CD14-positive monocyte (primary cell): ENCODE data around the gene SRRT. TPM values are rescaled to one million over a fixed set of nuclear protein-coding genes. Genes with fewer than 3 reads are reported as not detected.
"Not testable (repeated sequence)": the region's sequence is repeated elsewhere in the genome, so short reads cannot be mapped to it uniquely, and the experiment has no call there.

Experiments
- DNase-seq, 3 donors: peaks; one replicate each; pipeline ENCODE4 v3.0.0-alpha.2; 2011 to 2022
- H2AFZ ChIP-seq: 2 replicates; pipeline ENCODE4 v1.6.0; 2012; ENCODE audit warnings: mild to moderate bottlenecking, low read depth, low read length, inconsistent platforms; ENCODE audit not compliant: insufficient read depth, poor library complexity, severe bottlenecking
- H3K27ac ChIP-seq, 2 donors: 1 replicate in 1 of 2; 2 replicates in 1 of 2; pipeline ENCODE4 v1.5.1; 2012 to 2013; ENCODE audit warnings: low read length in 2 of 2, control low read depth in 1 of 2, inconsistent platforms in 1 of 2, low read depth in 1 of 2, mild to moderate bottlenecking in 1 of 2
- H3K27me3 ChIP-seq, 2 donors: one replicate each; pipeline versions ENCODE4 v1.6.0 to v1.6.1; 2011 to 2013; ENCODE audit warnings: low read length in 2 of 2; ENCODE audit not compliant: control insufficient read depth in 2 of 2, insufficient read depth in 2 of 2
- H3K36me3 ChIP-seq, 2 donors: replicated peaks in 1 of 2; 1 replicate in 1 of 2; 2 replicates in 1 of 2; pipeline versions ENCODE4 v1.5.1 to v1.6.1; 2012 to 2013; ENCODE audit warnings: low read length in 2 of 2, control low read depth in 1 of 2, inconsistent platforms in 1 of 2, mild to moderate bottlenecking in 1 of 2; ENCODE audit not compliant: insufficient read depth in 2 of 2, control insufficient read depth in 1 of 2
- H3K4me1 ChIP-seq, 2 donors: 1 replicate in 1 of 2; 2 replicates in 1 of 2; pipeline versions ENCODE4 v1.5.1 to v1.6.1; 2012 to 2013; ENCODE audit warnings: low read length in 2 of 2, control low read depth in 1 of 2, inconsistent platforms in 1 of 2, mild to moderate bottlenecking in 1 of 2, moderate library complexity in 1 of 2; ENCODE audit not compliant: insufficient read depth in 2 of 2, control insufficient read depth in 1 of 2
- H3K4me2 ChIP-seq: replicated peaks from 2 replicates; pipeline ENCODE3; 2012; ENCODE audit warnings: low read length, moderate library complexity, mild to moderate bottlenecking; ENCODE audit not compliant: poor library complexity, severe bottlenecking; ENCODE audit errors: extremely low read depth
- H3K4me3 ChIP-seq, 3 experiments: fragments of 200-600 bp in 1 of 3; sonication (generic) in 1 of 3; replicated peaks in 1 of 3; 1 replicate in 2 of 3; 2 replicates in 1 of 3; pipeline ENCODE4 v1.5.1; 2011 to 2013; ENCODE audit warnings: low read length in 3 of 3, mild to moderate bottlenecking in 3 of 3, control low read depth in 2 of 3, low read depth in 2 of 3, inconsistent platforms in 1 of 3, moderate library complexity in 1 of 3
- H3K79me2 ChIP-seq: 2 replicates; pipeline ENCODE4 v1.6.0; 2012; ENCODE audit warnings: mild to moderate bottlenecking, control low read depth, inconsistent platforms, low read length, moderate library complexity; ENCODE audit not compliant: insufficient read depth
- H3K9ac ChIP-seq: 2 replicates; pipeline ENCODE4 v1.6.0; 2017; ENCODE audit warnings: low read length, mild to moderate bottlenecking; ENCODE audit not compliant: insufficient read depth, poor library complexity, severe bottlenecking
- H3K9me3 ChIP-seq, 2 donors: replicated peaks in 1 of 2; 1 replicate in 1 of 2; 2 replicates in 1 of 2; pipeline versions ENCODE4 v1.5.1 to v1.6.1; 2012 to 2013; ENCODE audit warnings: low read length in 2 of 2, control low read depth in 1 of 2; ENCODE audit not compliant: control insufficient read depth in 1 of 2, insufficient read depth in 1 of 2
- H4K20me1 ChIP-seq: 2 replicates; pipeline ENCODE4 v1.6.0; 2012; ENCODE audit warnings: mild to moderate bottlenecking, low read length, control low read depth, moderate library complexity; ENCODE audit not compliant: insufficient read depth
- H3K27ac Mint-ChIP-seq, 7 donors: one replicate each; pipeline ENCODE4 v1.8.0; 2020; ENCODE audit warnings: mild to moderate bottlenecking in 7 of 7, mixed read lengths in 7 of 7, moderate library complexity in 6 of 7, inconsistent platforms in 2 of 7
- H3K27me3 Mint-ChIP-seq, 3 donors: one replicate each; pipeline ENCODE4 v1.8.0; 2021 to 2022; ENCODE audit warnings: low read depth in 3 of 3, mild to moderate bottlenecking in 3 of 3, mixed read lengths in 3 of 3, moderate library complexity in 3 of 3, inconsistent platforms in 1 of 3
- H3K36me3 Mint-ChIP-seq, 2 donors: one replicate each; pipeline ENCODE4 v1.8.0; 2020; ENCODE audit warnings: mixed read lengths in 2 of 2, inconsistent platforms in 1 of 2, mild to moderate bottlenecking in 1 of 2
- H3K4me1 Mint-ChIP-seq: one replicate; pipeline ENCODE4 v1.8.0; 2020; ENCODE audit warnings: mild to moderate bottlenecking, mixed read lengths
- H3K4me3 Mint-ChIP-seq, 2 donors: one replicate each; pipeline ENCODE4 v1.8.0; 2020; ENCODE audit warnings: mild to moderate bottlenecking in 2 of 2, mixed read lengths in 2 of 2, moderate library complexity in 1 of 2
- H3K9me3 Mint-ChIP-seq, 7 donors: one replicate each; pipeline ENCODE4 v1.8.0; 2020 to 2022; ENCODE audit warnings: mixed read lengths in 7 of 7, mild to moderate bottlenecking in 6 of 7, moderate library complexity in 6 of 7, inconsistent platforms in 2 of 7
- CTCF ChIP-seq: fragments of 200-600 bp; IDR thresholded peaks from one replicate; pipeline ENCODE4 v1.8.0; 2022; ENCODE audit warnings: antibody characterized with exemption, mild to moderate bottlenecking
- WGBS: methylation state at CpG from one replicate; pipeline ENCODE4 v1.1.5; 2013; ENCODE audit warnings: missing lambda C conversion rate; ENCODE audit not compliant: insufficient coverage; 5-methylcytosine and 5-hydroxymethylcytosine counted together
- intact Hi-C, 2 donors: fragments of 100-400 bp; cut with micrococcal nuclease; formaldehyde crosslinking; loops; one replicate each; pipeline versions ENCODE4 v1.15.0 to v1.15.1; 2023
- polyA plus RNA-seq, 3 donors: library from polyadenylated mRNA; depleted of rRNA in 1 of 3; unstranded in 2 of 3; stranded (reverse) in 1 of 3; fragments of 300-500 nt in 2 of 3; fragments of >200 nt in 1 of 3; fragmentation: Illumina TruSeq in 2 of 3; gene quantifications; 1 replicate in 2 of 3; 2 replicates in 1 of 3; pipeline ENCODE4 v1.2.3, GENCODE V29; 2012 to 2021

SRRT gene
- polyA plus RNA-seq, 3 donors = 26.9 to 116 (median 29.6) TPM

- H3K9ac ChIP-seq = no peak overlapping the region
- peaks cover 0 to 20% of the 10 kb centered on the region in 2 donors for H3K27me3 ChIP-seq
- intact Hi-C loops = no loop called here
- Mint-ChIP-seq H3K4me1 (no peaks in the 10 kb centered on the region), H3K27ac (no peak overlapping the region), H3K36me3 (no peaks in the 10 kb centered on the region), H3K9me3 (peaks cover 0 to 3% (median 0%) of the 10 kb centered on the region in 7 donors), H3K4me3 (no peak overlapping the region), H3K27me3 (peaks cover 28 to 43% (median 35%) of the 10 kb centered on the region in 3 donors)
- 43% methylated on average over 1 of the region's 7 CpGs for WGBS
- H2AFZ ChIP-seq = no peak overlapping the region
- no peaks in the 10 kb centered on the region for H3K79me2 ChIP-seq
- no peaks in the 10 kb centered on the region for H4K20me1 ChIP-seq
- H3K36me3 ChIP-seq = no peaks in the 10 kb centered on the region
- no peaks in the 10 kb centered on the region for H3K9me3 ChIP-seq
- H3K4me3 ChIP-seq = no peak overlapping the region
- no peak overlapping the region for H3K27ac ChIP-seq
- H3K4me2 ChIP-seq = no peak overlapping the region
- DNase-seq = no peak
- H3K4me1 ChIP-seq = no peaks in the 10 kb centered on the region
- no peak for TF ChIP-seq CTCF
These were observed 27.7 kb downstream of the SRRT start for GRCh38 chr7:100902638-100903037.

GRCh38 chr7:100908512-100908911, 33.6 kb downstream of the SRRT start:
- H3K4me1 ChIP-seq = peaks cover 14 to 25% of the 10 kb centered on the region in 2 donors
- H3K9ac ChIP-seq = no peak overlapping the region
- no peaks in the 10 kb centered on the region for H3K36me3 Mint-ChIP-seq
- H3K9me3 Mint-ChIP-seq = peaks cover 2 to 9% (median 3%) of the 10 kb centered on the region in 7 donors
- H3K4me2 ChIP-seq = no peak overlapping the region
- no peaks in the 10 kb centered on the region for H3K36me3 ChIP-seq
- H3K27ac Mint-ChIP-seq = no peak overlapping the region
- H2AFZ ChIP-seq = no peak overlapping the region
- no peak overlapping the region for H3K27ac ChIP-seq
- no peak overlapping the region for H3K4me3 ChIP-seq
- H3K4me1 Mint-ChIP-seq = peaks cover 21% of the 10 kb centered on the region
- no peak for DNase-seq
- H3K27me3 Mint-ChIP-seq = peaks cover 4 to 9% (median 5%) of the 10 kb centered on the region in 3 donors
- H4K20me1 ChIP-seq = no peaks in the 10 kb centered on the region
- H3K9me3 ChIP-seq = no peaks in the 10 kb centered on the region
- no peak overlapping the region for H3K4me3 Mint-ChIP-seq
- no peak for TF ChIP-seq CTCF
- intact Hi-C loops = no loop called here
- H3K79me2 ChIP-seq = no peaks in the 10 kb centered on the region
- no peaks in the 10 kb centered on the region for H3K27me3 ChIP-seq
- WGBS = 94% methylated on average over 2 of the region's 5 CpGs

GRCh38 chr7:100910443-100910842, 35.5 kb downstream of the SRRT start:
- WGBS = 71% methylated on average over 1 of the region's 7 CpGs
- H3K4me3 ChIP-seq, H3K36me3 Mint-ChIP-seq, H2AFZ ChIP-seq, H3K9ac ChIP-seq, H3K27me3 Mint-ChIP-seq, H3K79me2 ChIP-seq, H3K9me3 ChIP-seq, H3K27me3 ChIP-seq, intact Hi-C loops, H4K20me1 ChIP-seq, H3K36me3 ChIP-seq: not testable (repeated sequence)
- Histone ChIP-seq H3K27ac (peak overlapping the region; percentile 73 to 84), H3K4me1 (peaks cover 21 to 33% of the 10 kb centered on the region in 2 donors), H3K4me2 (peak overlapping the region; percentile 11)
- H3K4me3 Mint-ChIP-seq = peak overlapping the region in 1 of 2 donors; percentile 35
- H3K9me3 Mint-ChIP-seq = peaks cover 2 to 11% (median 4%) of the 10 kb centered on the region in 7 donors
- peak; percentile 79 to 88 (median 79) for DNase-seq
- H3K27ac Mint-ChIP-seq = peak overlapping the region; percentile 80 to 97 (median 94)
- peaks cover 31% of the 10 kb centered on the region for H3K4me1 Mint-ChIP-seq
